ENCODE data around the gene VIPAS39. TPM values are rescaled to one million over a fixed set of nuclear protein-coding genes. Genes with fewer than 3 reads are reported as not detected.

VIPAS39 gene
- total RNA-seq, 2 donors from 2014 or later = 10.9 to 13.0 TPM

DNA sequence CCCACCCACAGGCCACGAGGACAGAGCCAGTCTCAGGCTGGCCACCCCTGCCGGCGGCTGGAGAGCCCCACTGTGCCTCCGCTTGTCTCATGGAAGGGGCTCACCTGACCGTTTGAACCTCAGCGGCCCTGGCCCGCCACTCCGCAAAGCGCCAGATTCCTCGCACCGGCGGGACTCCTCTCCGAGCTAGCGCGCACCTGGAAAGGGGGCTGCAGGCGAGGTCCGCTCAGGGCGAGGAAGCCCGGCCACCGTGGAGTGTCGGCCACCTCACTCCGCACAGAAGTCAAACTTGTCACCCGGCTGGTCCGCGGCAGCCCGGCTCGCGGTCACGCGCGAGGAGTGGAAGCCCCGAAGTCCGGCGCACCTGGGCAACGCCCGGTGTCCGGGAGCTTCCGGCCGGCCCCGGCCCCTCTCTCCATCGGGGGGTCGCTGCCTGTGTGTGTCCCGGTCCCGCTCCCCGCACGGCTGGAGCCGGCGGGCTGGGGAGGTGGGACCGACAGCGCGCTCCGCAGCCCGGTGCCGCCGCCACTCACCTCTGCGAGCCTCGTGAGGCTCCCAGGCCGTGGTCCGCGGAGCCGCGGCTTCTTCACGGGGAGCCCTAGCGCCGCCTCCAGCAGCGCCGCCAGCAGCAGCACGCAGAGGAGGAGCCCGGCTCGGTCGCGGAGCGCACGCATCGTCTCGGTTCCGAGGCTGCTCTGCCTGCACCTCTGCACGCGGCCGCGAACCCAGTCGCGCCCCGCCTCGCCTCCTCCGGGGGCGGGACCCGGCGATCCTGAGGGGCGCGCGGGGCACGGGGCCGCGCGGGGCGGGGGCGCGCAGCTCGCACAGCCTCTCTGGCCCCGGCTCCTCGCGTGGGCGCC is 40.9 kb upstream of the VIPAS39 start, which contains the start of gene ISM2:
ISM2 (minus strand) TSS at position 697 of the 860 bp plus-strand sequence; CDS start at position 674, 23 bp downstream.
- Histone ChIP-seq H3K4me3 (peak within 1 kb of the TSS; percentile 26 to 50), H3K4me1 (peaks cover 0 to 14% of the 10 kb centered on the region in 2 donors), H3K9me3 (peaks cover 0 to 4% of the 10 kb centered on the region in 2 donors), H3K36me3 (no peaks in the 10 kb centered on the region), H3K27ac (no peak within 1 kb of the TSS), H3K27me3 (peaks cover 10 to 11% of the 10 kb centered on the region in 2 donors)
- TF ChIP-seq, protein P1, sequence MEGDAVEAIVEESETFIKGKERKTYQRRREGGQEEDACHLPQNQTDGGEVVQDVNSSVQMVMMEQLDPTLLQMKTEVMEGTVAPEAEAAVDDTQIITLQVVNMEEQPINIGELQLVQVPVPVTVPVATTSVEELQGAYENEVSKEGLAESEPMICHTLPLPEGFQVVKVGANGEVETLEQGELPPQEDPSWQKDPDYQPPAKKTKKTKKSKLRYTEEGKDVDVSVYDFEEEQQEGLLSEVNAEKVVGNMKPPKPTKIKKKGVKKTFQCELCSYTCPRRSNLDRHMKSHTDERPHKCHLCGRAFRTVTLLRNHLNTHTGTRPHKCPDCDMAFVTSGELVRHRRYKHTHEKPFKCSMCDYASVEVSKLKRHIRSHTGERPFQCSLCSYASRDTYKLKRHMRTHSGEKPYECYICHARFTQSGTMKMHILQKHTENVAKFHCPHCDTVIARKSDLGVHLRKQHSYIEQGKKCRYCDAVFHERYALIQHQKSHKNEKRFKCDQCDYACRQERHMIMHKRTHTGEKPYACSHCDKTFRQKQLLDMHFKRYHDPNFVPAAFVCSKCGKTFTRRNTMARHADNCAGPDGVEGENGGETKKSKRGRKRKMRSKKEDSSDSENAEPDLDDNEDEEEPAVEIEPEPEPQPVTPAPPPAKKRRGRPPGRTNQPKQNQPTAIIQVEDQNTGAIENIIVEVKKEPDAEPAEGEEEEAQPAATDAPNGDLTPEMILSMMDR (IDR thresholded peaks at IDR 0.05) = no peak
- no peak for DNase-seq (ENCODE audit: low spot score)

DNA sequence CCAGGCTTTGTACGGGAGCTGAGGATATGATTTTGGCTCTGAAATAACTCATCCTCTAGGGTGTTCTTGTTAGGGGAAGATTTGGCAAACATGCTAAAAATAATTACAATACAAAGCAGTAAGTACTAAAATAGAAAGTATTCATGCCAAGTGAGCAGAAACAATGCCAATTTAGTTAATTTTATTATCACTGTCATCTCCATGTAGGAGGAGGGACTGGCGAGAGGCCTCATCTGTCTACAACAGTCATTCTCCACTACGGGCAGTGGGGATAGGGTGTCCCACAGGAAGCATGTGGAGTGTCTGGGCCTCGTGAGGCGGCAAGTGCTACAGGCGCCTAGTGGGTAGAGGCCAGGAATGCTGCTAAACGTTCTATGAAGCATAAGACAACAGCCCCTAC is 37.9 kb upstream of the VIPAS39 start:
- DNase-seq (ENCODE audit: low spot score) = no peak
- H3K4me3 ChIP-seq = no peak overlapping the region
- no peaks in the 10 kb centered on the region for H3K9me3 ChIP-seq
- peaks cover 10 to 11% of the 10 kb centered on the region in 2 donors for H3K27me3 ChIP-seq
- no peak overlapping the region for H3K27ac ChIP-seq
- H3K36me3 ChIP-seq = no peaks in the 10 kb centered on the region
- peaks cover 0 to 14% of the 10 kb centered on the region in 2 donors for H3K4me1 ChIP-seq
- TF ChIP-seq, protein P1 (IDR thresholded peaks at IDR 0.05) = no peak

DNA sequence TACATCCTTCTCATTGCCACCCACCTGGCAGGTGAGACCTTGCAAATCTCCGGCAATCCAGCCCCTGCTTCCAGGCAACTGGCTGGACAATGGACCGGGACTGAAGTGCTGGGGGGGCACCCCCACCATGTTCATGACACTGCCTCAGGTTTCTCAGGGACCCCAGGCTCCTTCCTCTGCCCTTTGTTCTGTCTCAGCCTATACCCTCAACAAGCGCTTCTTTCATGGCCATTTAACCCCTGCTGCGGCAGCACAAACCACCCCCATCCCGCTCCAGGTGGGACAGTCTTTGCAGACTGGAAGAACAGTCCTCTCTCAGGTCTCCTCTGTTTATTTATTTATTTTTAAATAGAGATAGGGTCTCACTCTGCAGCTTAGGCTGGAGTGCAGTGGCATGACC is 33.7 kb upstream of the VIPAS39 start:
- DNase-seq (ENCODE audit: low spot score) = no peak
- no peak overlapping the region for H3K27ac ChIP-seq
- no peak overlapping the region for H3K4me3 ChIP-seq

DNA sequence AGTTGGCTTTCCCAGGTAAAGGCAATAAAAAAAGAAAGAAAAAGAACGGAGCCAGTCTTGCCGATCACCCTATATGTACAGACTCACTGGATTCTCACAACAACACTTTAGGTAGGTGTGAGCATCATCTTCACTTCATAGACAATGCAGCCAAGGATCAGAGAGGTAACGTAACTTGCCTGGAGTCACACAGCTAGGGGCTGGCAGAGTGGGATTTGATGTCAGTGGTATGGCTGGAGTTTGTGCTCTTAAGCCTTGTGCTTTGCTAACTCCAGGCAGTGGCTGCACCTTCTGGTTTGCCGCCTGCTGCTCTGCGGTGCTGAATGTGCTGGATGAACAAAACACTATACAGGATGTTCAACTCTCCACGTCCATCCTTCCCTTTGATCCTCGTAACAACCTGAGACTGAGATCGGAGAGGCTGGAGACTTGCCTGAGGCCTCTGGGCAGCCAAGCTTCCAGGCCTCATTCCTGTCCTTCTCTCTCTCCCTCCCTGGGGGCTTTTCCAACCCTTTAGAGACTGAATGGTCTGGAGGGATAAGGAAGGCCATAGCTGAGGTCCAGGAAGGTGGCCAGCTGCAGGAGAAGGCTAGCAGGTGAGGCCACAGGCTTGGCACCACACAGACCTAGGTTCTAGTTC is 33.1 kb upstream of the VIPAS39 start:
- TF ChIP-seq, protein P1 (IDR thresholded peaks at IDR 0.05) = no peak
- Histone ChIP-seq H3K27me3 (no peaks in the 10 kb centered on the region), H3K27ac (no peak overlapping the region), H3K36me3 (no peaks in the 10 kb centered on the region), H3K4me1 (no peaks in the 10 kb centered on the region), H3K9me3 (no peaks in the 10 kb centered on the region), H3K4me3 (no peak overlapping the region)
- no peak for DNase-seq (ENCODE audit: low spot score)

More for the DNA sequence above, 33.7 kb upstream of the VIPAS39 start:
- no peaks in the 10 kb centered on the region for H3K27me3 ChIP-seq
- H3K36me3 ChIP-seq = no peaks in the 10 kb centered on the region
- no peaks in the 10 kb centered on the region for H3K9me3 ChIP-seq
- H3K4me1 ChIP-seq = no peaks in the 10 kb centered on the region
- TF ChIP-seq, protein P1 (IDR thresholded peaks at IDR 0.05) = no peak

DNA sequence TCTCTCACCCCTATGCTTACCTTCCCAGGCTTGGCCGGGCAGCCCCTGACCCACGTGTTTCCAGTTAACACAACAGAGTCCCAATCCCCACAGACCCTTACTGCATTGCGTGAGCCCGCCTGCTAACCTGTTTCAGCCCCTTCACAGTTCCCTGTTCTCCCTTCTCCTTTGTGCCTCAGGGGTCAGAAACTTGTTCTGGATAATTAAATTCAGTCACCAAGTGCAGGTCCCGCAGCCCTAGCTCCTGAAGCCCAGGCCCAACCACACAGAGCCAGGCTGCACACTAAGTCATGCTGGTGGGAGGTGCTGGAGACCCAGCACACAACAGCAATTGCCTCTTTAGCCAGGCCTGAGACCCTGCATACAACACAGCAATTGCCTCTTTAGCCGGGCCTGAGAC is 31.6 kb upstream of the VIPAS39 start:
- H3K36me3 ChIP-seq = no peaks in the 10 kb centered on the region
- DNase-seq (ENCODE audit: low spot score) = no peak
- H3K27me3 ChIP-seq = no peaks in the 10 kb centered on the region
- H3K9me3 ChIP-seq = no peaks in the 10 kb centered on the region
- H3K4me1 ChIP-seq = no peaks in the 10 kb centered on the region
- H3K4me3 ChIP-seq = no peak overlapping the region
- H3K27ac ChIP-seq = no peak overlapping the region
- TF ChIP-seq, protein P1 (IDR thresholded peaks at IDR 0.05) = no peak

Data from right atrium auricular region (tissue), 2 donors.